ENCODE results near the gene DOCK11. TPM values are rescaled to one million over a fixed set of nuclear protein-coding genes. Genes with fewer than 3 reads are reported as not detected.

Gene DOCK11
- total and polyA plus RNA-seq, 2 donors (not counting 3 experiments of a cell fraction or from before 2014, with no cell fraction given) = 0.37 to 0.86 TPM

DNA sequence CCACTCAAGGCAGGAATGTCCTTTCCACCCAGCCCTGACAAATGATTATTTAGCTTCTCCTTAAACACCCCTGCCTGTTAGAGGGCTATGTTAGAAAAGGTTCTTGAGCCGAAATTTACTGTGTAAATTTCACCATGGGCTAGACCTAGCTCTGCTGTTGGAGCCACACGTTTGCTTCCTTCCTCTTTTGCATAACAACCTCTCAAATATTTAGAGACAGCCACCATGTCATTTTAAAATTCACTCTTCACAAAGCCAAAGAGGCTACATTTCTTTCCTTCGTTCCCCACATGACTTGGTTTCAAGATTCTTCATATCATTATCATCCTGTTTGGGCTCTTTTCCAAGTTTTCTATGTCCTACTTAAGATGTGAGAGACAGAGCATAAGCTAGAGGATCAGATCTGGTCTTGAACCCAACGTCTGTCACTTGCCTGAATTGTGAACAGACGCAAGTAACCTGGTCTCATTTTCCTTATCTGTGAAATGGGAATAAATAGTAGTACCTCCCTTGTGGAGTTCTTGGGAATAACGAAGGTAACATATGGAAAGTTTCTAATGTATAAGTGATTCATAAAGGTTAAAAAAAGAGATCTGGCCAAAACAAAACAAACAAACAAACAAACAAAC, 6.7 kb downstream of the DOCK11 start:
- Histone ChIP-seq H3K27ac (ENCODE audit: insufficient read depth, low read depth, low read length) (no peak overlapping the region), H3K4me2 (ENCODE audit: insufficient read depth, low read length) (no peak overlapping the region), H3K9me3 (replicated peaks; ENCODE audit: control insufficient read depth, insufficient read depth, low read length) (no peaks in the 10 kb centered on the region), H4K20me1 (replicated peaks; ENCODE audit: control insufficient read depth, extremely low read depth, insufficient read depth, low read length) (no peaks in the 10 kb centered on the region), H3K4me3 (replicated peaks in 1 of 3; ENCODE audit: insufficient read depth in 1 of 3, low read depth in 1 of 3, low read length in 3 of 3) (no peak overlapping the region), H3K27me3 (ENCODE audit: control insufficient read depth in 2 of 2, insufficient read depth in 2 of 2, low read length in 2 of 2) (peaks cover 9 to 11% of the 10 kb centered on the region in 2 experiments), H3K9me1 (replicated peaks; ENCODE audit: control insufficient read depth, extremely low read depth, insufficient read depth, low read length) (no peaks in the 10 kb centered on the region), H3K36me3 (ENCODE audit: control insufficient read depth in 2 of 2, extremely low read depth in 1 of 2, insufficient read depth in 2 of 2, low read length in 2 of 2) (no peaks in the 10 kb centered on the region), H3K4me1 (ENCODE audit: control insufficient read depth, extremely low read depth, insufficient read depth, low read length) (no peaks in the 10 kb centered on the region), H2AFZ (ENCODE audit: low read depth, low read length) (no peak overlapping the region), H3K79me2 (ENCODE audit: control insufficient read depth, insufficient read depth, low read length) (no peaks in the 10 kb centered on the region), H3K9ac (replicated peaks; ENCODE audit: extremely low read depth, insufficient read depth, low read length) (no peak overlapping the region)
- CTCF ChIA-PET = no interaction called here
- no peak for FAIRE-seq
- POLR2A ChIA-PET = no interaction called here
- TF ChIP-seq JUN (IDR thresholded peaks at IDR 0.05; ENCODE audit: borderline replicate concordance, insufficient read depth, insufficient read length, low read depth) = no peak
- TF ChIP-seq MYC (IDR thresholded peaks at IDR 0.05; ENCODE audit: low read depth, low read length) = no peak
- no peak for TF ChIP-seq GATA2 (IDR thresholded peaks at IDR 0.05; ENCODE audit: insufficient read depth, insufficient read length, low read depth, low read length)
- no peak for TF ChIP-seq FOS (IDR thresholded peaks at IDR 0.05; ENCODE audit: borderline replicate concordance, insufficient read depth, low read length)
- TF ChIP-seq, protein P1, sequence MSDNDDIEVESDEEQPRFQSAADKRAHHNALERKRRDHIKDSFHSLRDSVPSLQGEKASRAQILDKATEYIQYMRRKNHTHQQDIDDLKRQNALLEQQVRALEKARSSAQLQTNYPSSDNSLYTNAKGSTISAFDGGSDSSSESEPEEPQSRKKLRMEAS (IDR thresholded peaks at IDR 0.05; ENCODE audit: insufficient read depth, insufficient read length) = no peak
- TF ChIP-seq, protein P2, sequence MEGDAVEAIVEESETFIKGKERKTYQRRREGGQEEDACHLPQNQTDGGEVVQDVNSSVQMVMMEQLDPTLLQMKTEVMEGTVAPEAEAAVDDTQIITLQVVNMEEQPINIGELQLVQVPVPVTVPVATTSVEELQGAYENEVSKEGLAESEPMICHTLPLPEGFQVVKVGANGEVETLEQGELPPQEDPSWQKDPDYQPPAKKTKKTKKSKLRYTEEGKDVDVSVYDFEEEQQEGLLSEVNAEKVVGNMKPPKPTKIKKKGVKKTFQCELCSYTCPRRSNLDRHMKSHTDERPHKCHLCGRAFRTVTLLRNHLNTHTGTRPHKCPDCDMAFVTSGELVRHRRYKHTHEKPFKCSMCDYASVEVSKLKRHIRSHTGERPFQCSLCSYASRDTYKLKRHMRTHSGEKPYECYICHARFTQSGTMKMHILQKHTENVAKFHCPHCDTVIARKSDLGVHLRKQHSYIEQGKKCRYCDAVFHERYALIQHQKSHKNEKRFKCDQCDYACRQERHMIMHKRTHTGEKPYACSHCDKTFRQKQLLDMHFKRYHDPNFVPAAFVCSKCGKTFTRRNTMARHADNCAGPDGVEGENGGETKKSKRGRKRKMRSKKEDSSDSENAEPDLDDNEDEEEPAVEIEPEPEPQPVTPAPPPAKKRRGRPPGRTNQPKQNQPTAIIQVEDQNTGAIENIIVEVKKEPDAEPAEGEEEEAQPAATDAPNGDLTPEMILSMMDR (IDR thresholded peaks at IDR 0.05; ENCODE audit: extremely low read depth in 1 of 2, insufficient read depth in 1 of 2, low read depth in 1 of 2, low read length in 2 of 2) = no peak
- no peak for TF ChIP-seq POLR2A (IDR thresholded peaks at IDR 0.05; ENCODE audit: low read depth, low read length)
- no peak for TF ChIP-seq EZH2 (IDR thresholded peaks at IDR 0.05; ENCODE audit: borderline replicate concordance, low read depth, low read length, severe bottlenecking)
- TF ChIP-seq POLR2AphosphoS5 (IDR thresholded peaks at IDR 0.05; ENCODE audit: insufficient read depth, low read depth, low read length) = no peak
- dilution Hi-C loops (cut with MboI; ENCODE audit: extremely low pct_ligation_motif_present, low sequenced_read_pairs) = no loop called here
- DNase-seq (ENCODE audit: low read depth, low spot score) = no peak
- intact Hi-C loops (cut with micrococcal nuclease) = no loop called here
- BruUV-seq (replicated peaks) = no TSS peak
